Right cardiac atrium (tissue), 5 donors: Measurements from ENCODE around the gene SPATS2. TPM values are rescaled to one million over a fixed set of nuclear protein-coding genes. Genes with fewer than 3 reads are reported as not detected.
"Not testable (repeated sequence)": the region's sequence is repeated elsewhere in the genome, so short reads cannot be mapped to it uniquely, and the experiment has no call there.

Experiments
- ATAC-seq, 2 donors: fragments of 200-7000 bp; cut with Tn5 transposase; one replicate each; pipeline versions ENCODE4 v1.8.0 to v1.9.1; 2020; ENCODE audit warnings: moderate library complexity in 2 of 2, mild to moderate bottlenecking in 1 of 2
- DNase-seq, 3 donors: peaks; one replicate each; pipeline ENCODE4 v3.0.0-alpha.2; 2020
- H3K27ac ChIP-seq: one replicate; pipeline ENCODE4 v1.5.1; 2013; ENCODE audit warnings: mild to moderate bottlenecking, low read length, control low read depth, moderate library complexity
- H3K27me3 ChIP-seq: one replicate; pipeline ENCODE4 v1.6.1; 2013; ENCODE audit not compliant: control insufficient read depth, insufficient read depth
- H3K4me1 ChIP-seq: one replicate; pipeline ENCODE4 v1.6.1; 2013; ENCODE audit warnings: low read length; ENCODE audit not compliant: control insufficient read depth, insufficient read depth
- H3K4me3 ChIP-seq: one replicate; pipeline ENCODE4 v1.5.1; 2013; ENCODE audit warnings: low read length, control low read depth
- H3K9me3 ChIP-seq: one replicate; pipeline ENCODE4 v1.6.1; 2013; ENCODE audit warnings: low read length; ENCODE audit not compliant: control insufficient read depth
- WGBS: extraction: QIAGEN DNeasy Blood & Tissue Kit; methylation state at CpG from one replicate; pipeline ENCODE4 v1.1.7; 2013; 5-methylcytosine and 5-hydroxymethylcytosine counted together
- intact Hi-C, 4 donors: fragments of 100-400 bp; cut with DNase I; formaldehyde crosslinking; loops; one replicate each; pipeline versions ENCODE4 v1.11.0 to v1.14.0; 2022 to 2023
- polyA plus RNA-seq: library from polyadenylated mRNA; stranded (reverse); fragments of 200-250 nt; gene quantifications from one replicate; pipeline ENCODE4 v1.2.3, GENCODE V29; 2013
- total RNA-seq, 4 donors: library from RNA; stranded (reverse); fragmentation: NEBNext Ultra II Directional; extraction: Animal tissue kit (Norgen Biotek cat#: 25700); gene quantifications; one replicate each; pipeline ENCODE4 v1.2.1, GENCODE V29; 2021
- donor health status: healthy with polysubstance abuse.
- donor health status: DM: no; HTN: yes; CAD: no.
- donor health status: DM: no; HTN: no; CAD: no.
- donor health status: DM: no; HTN: yes; CAD: no; lungs with severe emphysema.
- donor health status: DM: yes; HTN: yes; CAD: no.

The SPATS2 gene
- total and polyA plus RNA-seq, 5 donors: 5.5 to 10.3 (median 9.0) TPM

- intact Hi-C loops: no loop called here
- DNase-seq: no peak
- 98% methylated on average over 5 of the region's 5 CpGs for WGBS
- H3K27me3 ChIP-seq: no peaks in the 10 kb centered on the region
- ATAC-seq: no peak
- no peaks in the 10 kb centered on the region for H3K9me3 ChIP-seq
- H3K4me3 ChIP-seq: no peak overlapping the region
- H3K4me1 ChIP-seq: no peaks in the 10 kb centered on the region
- H3K27ac ChIP-seq: no peak overlapping the region
These were observed 152.3 kb downstream of the SPATS2 start for GRCh38 chr12:49519574-49519936.

- ATAC-seq: no peak
- Histone ChIP-seq H3K9me3 (no peaks in the 10 kb centered on the region), H3K4me3 (no peak overlapping the region), H3K27ac (no peak overlapping the region), H3K4me1 (no peaks in the 10 kb centered on the region), H3K27me3 (no peaks in the 10 kb centered on the region)
- no peak for DNase-seq
- intact Hi-C loops: no loop called here
- WGBS: 90% methylated on average over 4 of the region's 4 CpGs
These were observed 154.1 kb downstream of the SPATS2 start for GRCh38 chr12:49521389-49521788.

- intact Hi-C loops: no loop called here
- Histone ChIP-seq H3K4me3 (no peak overlapping the region), H3K9me3 (no peaks in the 10 kb centered on the region), H3K27ac (peak overlapping the region; percentile 70), H3K27me3 (no peaks in the 10 kb centered on the region), H3K4me1 (no peaks in the 10 kb centered on the region)
- DNase-seq (no peak), ATAC-seq (peak; percentile 73 to 76)
- 66% methylated on average over 6 of the region's 6 CpGs for WGBS
These were observed 157.5 kb downstream of the SPATS2 start for GRCh38 chr12:49524660-49525324.

- Histone ChIP-seq H3K27me3 (no peaks in the 10 kb centered on the region), H3K27ac (no peak overlapping the region), H3K4me1 (no peaks in the 10 kb centered on the region), H3K4me3 (no peak overlapping the region), H3K9me3 (no peaks in the 10 kb centered on the region)
- no peak for ATAC-seq
- DNase-seq: no peak
- 92% methylated on average over 7 of the region's 7 CpGs for WGBS
- intact Hi-C loops: no loop called here
These were observed 158.7 kb downstream of the SPATS2 start for GRCh38 chr12:49525942-49526341.

GRCh38 chr12:49527361-49528130, 160.3 kb downstream of the SPATS2 start:
- DNase-seq: no peak
- Histone ChIP-seq H3K4me1 (no peaks in the 10 kb centered on the region), H3K4me3 (no peak overlapping the region), H3K27ac (no peak overlapping the region), H3K27me3 (no peaks in the 10 kb centered on the region), H3K9me3 (no peaks in the 10 kb centered on the region)
- ATAC-seq: no peak
- 94% methylated on average over 7 of the region's 7 CpGs for WGBS
- intact Hi-C loops: no loop called here

DNA sequence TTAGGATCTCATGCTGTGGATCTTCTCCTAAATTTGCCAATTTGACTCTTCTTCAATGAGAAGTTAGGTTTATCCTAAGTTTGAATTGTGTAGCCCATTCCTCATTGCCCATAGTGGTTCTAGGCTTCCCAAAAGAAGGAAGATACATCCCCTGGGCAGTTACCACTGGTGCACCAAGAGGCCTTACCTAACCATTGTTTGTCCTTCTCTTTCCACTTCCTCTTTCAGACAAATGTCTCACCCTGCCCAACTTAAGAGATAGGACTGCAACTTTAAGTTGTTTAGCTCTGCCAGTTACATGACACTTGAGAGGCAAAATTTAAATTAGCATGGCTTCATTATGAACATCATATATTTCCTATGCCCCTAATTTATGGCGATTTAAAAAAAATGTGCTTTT, 162.2 kb downstream of the SPATS2 start:
- Histone ChIP-seq H3K4me3 (no peak overlapping the region), H3K4me1 (no peaks in the 10 kb centered on the region), H3K9me3 (no peaks in the 10 kb centered on the region), H3K27me3 (no peaks in the 10 kb centered on the region), H3K27ac (no peak overlapping the region)
- 93% methylated on average over 1 of the region's 1 CpG for WGBS
- no peak for DNase-seq
- ATAC-seq: no peak
- intact Hi-C loops: no loop called here

DNA sequence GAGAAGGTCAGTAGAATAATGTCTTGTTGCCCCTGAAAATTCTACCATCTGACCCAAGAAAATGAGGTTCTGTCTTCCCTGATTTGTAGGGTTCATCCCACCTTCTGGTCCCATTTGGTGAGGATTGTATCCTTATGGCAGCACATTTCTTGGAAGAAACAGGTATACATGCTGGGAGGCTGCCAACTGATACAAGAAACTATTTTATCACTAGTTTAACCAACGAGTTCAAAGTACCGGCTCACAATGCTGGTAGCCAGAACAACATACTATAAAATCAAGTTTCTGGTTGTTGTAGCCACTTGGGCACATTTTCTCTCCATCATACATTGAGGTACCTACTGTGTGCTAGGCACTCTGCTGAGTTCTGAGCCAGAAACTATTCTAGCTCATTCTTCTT, 164.5 kb downstream of the SPATS2 start:
- no peak for ATAC-seq
- H3K27ac ChIP-seq: no peak overlapping the region
- H3K4me1 ChIP-seq: no peaks in the 10 kb centered on the region
- intact Hi-C loops: no loop called here
- DNase-seq: no peak
- 58% methylated on average over 2 of the region's 2 CpGs for WGBS
- H3K27me3 ChIP-seq: no peaks in the 10 kb centered on the region
- no peak overlapping the region for H3K4me3 ChIP-seq
- H3K9me3 ChIP-seq: no peaks in the 10 kb centered on the region

DNA sequence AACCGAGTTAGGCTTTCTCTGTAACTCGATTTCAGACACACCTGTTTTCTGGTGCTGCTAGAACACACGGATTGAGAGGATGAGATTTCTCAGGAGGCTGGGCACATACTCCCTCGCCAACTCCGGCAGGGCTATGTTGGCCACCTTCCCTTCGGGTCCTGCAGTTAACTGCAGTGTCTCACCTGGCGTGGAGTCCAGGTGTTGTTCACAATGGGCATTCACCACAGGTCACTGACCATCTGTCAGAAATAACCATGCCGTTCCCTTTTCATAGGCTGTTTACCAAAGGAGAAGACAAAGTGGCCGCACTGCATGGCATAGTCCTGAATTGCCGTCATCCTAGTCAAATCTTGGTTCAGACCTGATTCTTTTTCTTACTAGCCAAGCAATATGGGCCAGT, 166.1 kb downstream of the SPATS2 start:
- ATAC-seq (no peak), DNase-seq (no peak)
- H3K4me3 ChIP-seq: no peak overlapping the region
- no peaks in the 10 kb centered on the region for H3K27me3 ChIP-seq
- 88% methylated on average over 10 of the region's 10 CpGs for WGBS
- no peaks in the 10 kb centered on the region for H3K9me3 ChIP-seq
- no peak overlapping the region for H3K27ac ChIP-seq
- intact Hi-C loops: no loop called here
- H3K4me1 ChIP-seq: no peaks in the 10 kb centered on the region

GRCh38 chr12:49534122-49534521, 166.9 kb downstream of the SPATS2 start:
- H3K4me1 ChIP-seq, DNase-seq, H3K9me3 ChIP-seq, ATAC-seq, H3K27ac ChIP-seq, intact Hi-C loops, H3K4me3 ChIP-seq, H3K27me3 ChIP-seq: not testable (repeated sequence)
- 86% methylated on average over 5 of the region's 5 CpGs for WGBS

DNA sequence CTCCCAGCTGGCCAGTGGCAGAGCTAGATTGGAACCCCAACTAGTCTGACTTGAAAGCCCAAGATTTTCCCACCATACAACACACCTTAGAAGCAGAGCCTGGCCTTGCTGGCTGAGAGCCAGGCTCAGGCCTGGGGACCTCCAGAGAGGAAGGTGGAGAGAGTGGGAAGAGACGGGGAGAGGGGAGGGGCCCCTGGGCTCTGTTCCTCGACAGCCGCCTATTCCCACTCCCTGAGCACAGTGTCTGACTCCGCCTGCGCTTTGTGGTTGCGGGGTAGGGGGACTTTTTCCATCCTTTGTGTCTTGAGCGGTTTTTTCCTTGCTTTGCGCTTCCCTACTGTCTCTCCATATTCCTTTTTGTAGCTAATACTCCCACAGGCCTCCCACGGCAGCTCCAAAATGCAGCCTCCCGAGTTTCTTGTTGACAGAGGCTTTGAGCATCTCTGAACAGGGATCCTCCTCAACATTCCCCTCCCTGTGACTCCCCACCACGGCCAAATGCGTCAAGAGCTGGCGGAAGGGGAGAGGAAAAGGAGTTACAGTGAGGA, 167.5 kb downstream of the SPATS2 start:
- WGBS: 63% methylated on average over 13 of the region's 13 CpGs
- H3K4me3 ChIP-seq: no peak overlapping the region

DNA sequence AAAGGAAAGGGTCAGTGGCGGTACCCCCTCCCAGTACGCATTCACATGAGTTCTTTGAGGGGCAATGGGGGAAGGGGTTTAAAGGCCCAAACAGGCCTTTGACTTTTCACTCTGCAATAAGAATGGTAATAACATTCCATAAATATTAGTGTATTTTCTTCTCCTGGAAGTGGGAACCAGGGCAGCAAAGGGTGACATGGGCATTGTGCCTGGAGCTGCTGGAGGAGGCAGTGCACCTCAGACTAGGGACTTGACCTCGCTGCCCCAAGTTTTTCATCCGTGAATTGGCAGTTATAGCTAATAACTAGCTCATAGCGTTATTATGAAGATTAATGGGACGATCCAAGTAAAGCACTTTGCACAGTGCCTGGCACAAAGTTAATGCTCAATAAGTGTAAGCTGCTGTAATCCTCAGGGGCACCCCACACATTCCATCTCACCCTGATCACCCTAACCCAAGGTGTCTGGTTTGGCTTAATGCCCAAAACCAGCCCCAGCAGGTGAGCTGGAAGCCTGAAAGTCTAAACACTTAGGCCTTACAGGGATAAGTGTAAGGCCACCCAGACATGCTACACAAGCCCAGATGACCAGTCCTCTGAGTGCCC, 168.8 kb downstream of the SPATS2 start:
- intact Hi-C loops: no loop called here
- Histone ChIP-seq H3K27ac (no peak overlapping the region), H3K9me3 (no peaks in the 10 kb centered on the region), H3K4me3 (no peak overlapping the region), H3K4me1 (no peaks in the 10 kb centered on the region), H3K27me3 (no peaks in the 10 kb centered on the region)
- no peak for ATAC-seq
- DNase-seq: no peak
- WGBS: 87% methylated on average over 6 of the region's 6 CpGs

More for the DNA sequence above, 167.5 kb downstream of the SPATS2 start:
- intact Hi-C loops: no loop called here
- ATAC-seq (no peak), DNase-seq (no peak)
- Histone ChIP-seq H3K27me3 (no peaks in the 10 kb centered on the region), H3K27ac (no peak overlapping the region), H3K4me1 (no peaks in the 10 kb centered on the region), H3K9me3 (no peaks in the 10 kb centered on the region)
